Ramos (cell line): ENCODE data around the gene CABYR.

Source experiments
- in situ Hi-C: fragments of 300-500 bp; cut with MboI; formaldehyde crosslinking; loops from one replicate; pipeline ENCODE4 v1.14.3; 2022; ENCODE audit warnings: low sequenced_read_pairs; ENCODE audit not compliant: unreplicated experiment

The CABYR gene, protein sequence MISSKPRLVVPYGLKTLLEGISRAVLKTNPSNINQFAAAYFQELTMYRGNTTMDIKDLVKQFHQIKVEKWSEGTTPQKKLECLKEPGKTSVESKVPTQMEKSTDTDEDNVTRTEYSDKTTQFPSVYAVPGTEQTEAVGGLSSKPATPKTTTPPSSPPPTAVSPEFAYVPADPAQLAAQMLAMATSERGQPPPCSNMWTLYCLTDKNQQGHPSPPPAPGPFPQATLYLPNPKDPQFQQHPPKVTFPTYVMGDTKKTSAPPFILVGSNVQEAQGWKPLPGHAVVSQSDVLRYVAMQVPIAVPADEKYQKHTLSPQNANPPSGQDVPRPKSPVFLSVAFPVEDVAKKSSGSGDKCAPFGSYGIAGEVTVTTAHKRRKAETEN

DNA sequence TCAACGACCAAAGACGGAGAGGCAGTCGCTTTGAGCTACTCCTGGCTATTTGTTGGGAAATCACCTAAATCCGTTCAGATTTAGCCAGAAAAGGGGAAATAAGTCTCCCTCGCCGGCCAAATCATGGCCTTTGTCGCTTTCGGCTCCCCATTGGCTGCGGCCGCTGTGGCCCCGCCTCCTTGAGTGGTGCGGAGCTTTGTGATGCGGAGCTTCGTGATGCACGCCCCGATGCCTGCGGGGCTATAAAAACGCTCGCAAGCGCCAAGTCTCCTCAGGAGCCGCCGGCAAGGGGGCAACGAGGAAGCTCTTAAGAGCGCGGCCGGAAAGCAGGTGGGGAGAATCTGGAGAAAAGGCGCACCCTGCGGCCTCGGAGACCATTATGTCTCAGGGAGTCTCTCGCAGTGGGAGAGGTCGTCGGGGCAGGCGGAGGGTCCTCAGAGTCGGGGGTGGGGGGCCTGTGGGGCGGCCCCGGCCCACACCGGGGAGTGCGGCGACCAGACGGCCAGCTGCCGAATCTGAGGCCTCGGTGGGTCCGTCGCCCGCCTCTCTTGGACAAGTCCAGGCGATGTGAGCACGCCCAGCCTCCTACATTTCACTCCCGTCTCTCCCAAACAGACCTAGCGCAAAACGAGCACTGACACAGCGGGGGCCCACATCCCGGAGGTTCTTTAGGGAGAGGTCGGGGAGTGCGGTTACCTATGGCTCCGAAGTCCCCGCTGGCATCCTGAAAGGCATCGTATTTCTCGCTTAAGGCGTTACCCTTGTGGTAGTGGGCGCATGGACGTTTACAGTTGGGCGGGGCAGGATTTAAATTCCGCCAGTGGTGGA is at the start of gene CABYR:
Gene CABYR (plus strand): TSS at position 274 of the 828 bp plus-strand sequence. CDS start 4,053 bp downstream, outside the sequence.
- in situ Hi-C loops = no loop called here

DNA sequence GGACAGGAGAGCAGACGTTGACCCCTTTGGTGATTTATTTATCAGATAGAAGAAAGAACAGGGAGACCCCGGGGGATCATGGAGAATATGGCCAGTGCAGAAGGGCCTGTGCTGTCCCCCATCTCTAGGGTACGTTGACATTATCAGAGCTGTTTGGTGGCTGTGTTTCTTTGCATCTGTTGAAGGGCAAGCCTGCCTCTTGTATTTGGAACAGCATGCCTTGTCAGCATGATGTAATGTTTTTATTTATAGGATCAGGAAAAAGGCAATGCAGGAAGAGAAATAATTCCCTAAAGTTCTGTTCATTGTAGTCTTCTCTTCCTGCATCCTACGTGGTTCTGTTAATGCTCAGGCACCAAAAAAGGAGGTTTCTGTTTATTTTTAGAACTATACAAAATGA is 49.8 kb upstream of the CABYR start:
- in situ Hi-C loops = no loop called here

DNA sequence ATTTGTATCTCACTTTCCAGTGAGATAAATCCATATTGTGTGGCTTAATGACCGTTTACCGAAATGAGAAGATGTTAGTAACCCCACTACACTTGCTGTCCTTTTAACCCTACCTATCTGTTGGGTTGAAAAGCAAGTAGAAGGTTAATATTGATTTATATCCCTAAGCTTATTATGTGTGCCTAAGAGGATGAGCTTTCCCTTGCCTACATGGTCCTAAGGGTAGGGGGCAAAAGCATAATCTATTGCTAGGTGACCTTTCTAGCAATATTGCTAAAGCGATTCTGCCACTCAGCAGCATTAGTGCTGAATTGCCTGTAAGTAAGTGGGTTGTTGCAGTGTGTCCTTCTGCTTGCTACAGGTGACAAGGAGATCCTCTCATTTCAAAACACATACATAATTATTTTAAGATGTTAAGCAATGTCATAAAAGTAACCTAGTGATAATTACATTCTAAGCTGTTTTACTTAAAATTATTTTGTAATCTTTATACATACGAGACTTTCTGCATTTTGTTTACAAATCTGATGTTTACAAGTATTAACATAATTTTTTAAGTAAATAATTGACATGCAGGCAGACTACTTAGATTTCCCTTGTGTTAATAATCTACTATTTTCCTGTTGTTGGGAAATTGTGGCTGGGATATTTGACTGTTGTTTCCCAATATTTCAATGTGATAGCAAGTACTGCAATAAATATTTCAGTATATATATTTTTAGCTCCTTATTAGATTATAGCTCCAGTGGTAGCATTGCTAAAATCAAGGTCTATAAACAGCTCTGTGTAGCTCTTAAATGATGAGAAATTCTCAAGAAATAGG is 49.1 kb upstream of the CABYR start:
- in situ Hi-C loops = no loop called here

DNA sequence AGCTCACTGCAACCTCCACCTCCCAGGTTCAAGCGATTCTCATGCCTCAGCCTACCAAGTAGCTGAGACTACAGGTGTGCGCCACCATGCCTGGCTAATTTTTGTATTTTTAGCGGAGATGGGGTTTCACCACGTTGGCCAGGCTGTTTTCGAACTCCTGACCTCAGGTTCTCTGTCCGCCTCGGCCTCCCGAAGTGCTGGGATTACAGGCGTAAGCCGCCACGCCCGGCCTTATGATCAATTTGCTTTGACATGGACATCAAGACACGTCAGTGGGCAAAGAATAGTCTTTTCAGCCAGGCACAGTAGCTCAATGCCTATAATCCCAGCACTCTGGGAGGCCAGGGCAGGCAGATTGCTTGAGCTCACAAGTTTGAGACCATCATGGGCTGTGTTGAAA is 48.0 kb upstream of the CABYR start:
- in situ Hi-C loops = no loop called here

DNA sequence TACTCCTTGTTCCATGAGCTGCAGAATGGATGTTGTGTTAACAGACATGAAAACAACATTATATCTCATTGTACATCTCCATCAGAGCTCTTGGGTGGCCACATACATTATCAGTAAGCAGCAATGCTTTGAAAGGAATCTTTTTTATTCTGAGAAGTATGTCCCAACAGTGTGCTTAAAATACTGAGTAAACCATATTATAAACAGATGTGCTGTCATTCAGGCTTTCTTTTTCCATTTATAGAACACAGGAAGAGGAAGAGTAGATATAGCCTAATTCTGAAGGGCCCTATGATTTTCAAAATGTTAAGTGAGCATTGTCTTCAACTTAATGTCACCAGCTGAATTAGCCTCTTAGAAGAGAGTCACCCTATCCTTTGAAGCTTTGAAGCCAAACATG is 44.3 kb upstream of the CABYR start:
- in situ Hi-C loops = no loop called here

DNA sequence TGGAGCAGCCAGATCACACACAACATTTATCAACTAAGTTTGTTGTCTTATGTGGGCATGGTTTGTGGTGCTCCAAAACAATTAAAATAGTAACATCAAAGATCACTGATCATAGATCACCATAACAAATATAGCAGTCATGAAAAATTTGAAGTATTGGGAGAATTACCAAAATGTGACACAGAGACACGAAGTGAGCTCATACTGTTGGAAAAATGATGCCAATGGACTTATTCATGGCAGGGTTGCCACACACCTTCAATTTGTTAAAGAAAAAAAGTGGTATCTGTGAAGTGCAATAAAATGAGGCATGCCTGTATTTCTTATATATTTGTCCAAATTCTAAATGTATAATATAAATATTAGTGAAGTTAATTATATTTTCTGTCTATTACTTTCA is 42.9 kb upstream of the CABYR start:
- in situ Hi-C loops = no loop called here

DNA sequence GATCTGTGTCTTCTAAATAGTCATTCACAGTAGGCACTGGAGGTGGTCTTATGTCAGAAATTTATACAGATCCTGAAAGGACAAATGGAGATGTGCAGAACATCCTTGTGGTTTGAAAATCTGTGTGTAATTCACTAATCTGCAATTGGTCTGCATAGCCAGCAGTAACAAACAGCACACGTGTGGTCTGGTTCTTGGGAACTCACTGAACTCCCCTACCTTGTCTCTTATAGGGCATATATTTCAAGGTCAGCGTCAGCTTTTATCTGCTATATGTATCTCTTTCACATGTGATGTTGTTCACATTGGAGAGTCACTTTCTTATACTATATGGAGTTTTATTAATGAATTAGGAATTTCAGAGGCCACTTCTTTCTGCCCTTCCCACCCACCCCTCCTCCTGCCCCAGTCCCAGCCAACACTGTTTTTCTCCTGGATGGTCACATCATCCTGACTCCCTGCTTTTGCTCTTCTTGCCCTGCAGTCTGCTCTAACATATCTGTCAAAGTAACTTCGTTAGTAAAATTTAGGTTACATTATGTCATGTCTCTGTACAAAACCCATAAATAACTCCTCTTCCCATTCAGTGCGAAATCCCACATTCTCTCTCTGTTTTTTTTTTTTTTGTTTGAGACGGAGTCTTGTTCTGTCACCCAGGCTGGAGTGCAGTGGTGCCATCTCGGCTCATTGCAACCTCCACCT is 35.4 kb upstream of the CABYR start:
- in situ Hi-C loops = no loop called here

DNA sequence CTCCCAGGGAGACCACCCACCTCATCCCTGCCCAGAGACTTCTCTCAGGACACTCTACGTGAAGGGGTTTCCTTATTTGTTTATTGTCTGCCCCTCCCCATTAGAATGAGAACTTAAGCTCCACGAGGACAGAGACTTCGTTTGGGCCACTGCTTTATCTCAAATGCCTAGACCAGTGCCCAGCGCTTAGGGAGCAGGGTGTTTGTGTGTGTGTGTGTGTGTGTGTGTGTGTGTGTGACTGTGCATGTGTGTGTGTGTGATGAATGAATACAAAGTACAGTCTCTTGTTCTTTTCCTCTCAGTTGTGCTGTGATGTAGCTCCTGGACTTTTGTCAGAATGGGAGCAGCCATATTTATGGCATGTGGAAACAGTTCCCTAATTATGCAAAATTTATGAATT is 34.4 kb upstream of the CABYR start:
- in situ Hi-C loops = no loop called here

DNA sequence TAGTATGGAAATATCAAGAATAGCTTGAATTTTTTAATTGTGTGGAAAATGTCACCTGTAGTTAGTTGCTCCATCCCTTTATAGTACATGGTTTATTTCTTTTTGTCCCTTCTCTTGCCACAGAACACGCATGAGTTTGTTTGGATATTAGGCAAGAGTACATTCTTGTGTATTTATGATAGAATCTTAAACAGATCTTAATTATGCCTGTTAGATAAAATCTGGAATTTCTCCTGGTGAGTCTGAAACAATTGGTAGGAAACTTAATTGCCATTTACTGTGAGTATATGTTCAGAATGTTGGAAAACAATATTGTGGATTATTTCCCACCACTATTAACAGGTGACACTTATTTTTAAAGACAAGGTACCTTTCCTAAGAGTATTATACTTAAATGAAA is 30.2 kb upstream of the CABYR start:
- in situ Hi-C loops = no loop called here

DNA sequence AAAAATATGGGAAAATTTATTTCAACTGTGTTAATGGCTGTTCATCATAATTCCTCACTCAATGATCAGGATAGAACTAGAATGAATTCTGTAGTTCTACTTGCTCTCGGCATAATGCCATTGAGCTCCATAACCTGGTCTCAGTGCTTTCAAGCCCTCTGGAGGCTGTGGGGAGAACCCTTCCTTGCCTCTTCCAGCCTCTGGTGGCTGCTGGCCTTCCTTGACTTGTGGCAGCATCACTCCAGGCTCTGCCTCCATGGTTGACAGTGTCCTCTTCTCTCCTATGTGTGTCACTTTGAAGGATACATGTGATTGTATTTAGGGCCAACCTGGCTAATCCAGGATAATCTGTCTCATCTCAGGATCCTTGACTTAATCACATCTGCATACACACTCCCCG is 26.9 kb upstream of the CABYR start:
- in situ Hi-C loops = loop anchor here (10.0 kb wide), 1 partner anchor 187 kb away; no protein-coding TSS in a partner anchor

DNA sequence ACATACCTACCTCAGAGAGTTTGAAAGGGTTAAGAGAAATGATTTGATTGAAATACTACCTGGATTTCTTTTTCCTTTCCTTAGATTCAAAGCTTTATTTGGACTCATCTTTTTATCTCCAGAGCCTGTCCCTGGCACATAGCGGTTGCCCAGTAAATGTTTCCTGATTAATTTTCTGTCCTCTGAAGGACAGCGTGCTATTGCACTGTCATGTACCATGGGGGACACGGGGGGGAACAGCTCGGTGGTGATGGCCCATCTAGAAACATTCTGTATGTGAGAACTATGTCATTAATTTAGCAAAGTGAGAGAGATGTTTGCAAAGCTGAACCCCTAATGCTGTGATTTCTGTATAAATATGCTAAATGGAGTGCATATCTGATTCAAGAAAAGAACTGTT is 26.4 kb upstream of the CABYR start:
- in situ Hi-C loops = loop anchor here (10.0 kb wide), 1 partner anchor 188 kb away; no protein-coding TSS in a partner anchor

DNA sequence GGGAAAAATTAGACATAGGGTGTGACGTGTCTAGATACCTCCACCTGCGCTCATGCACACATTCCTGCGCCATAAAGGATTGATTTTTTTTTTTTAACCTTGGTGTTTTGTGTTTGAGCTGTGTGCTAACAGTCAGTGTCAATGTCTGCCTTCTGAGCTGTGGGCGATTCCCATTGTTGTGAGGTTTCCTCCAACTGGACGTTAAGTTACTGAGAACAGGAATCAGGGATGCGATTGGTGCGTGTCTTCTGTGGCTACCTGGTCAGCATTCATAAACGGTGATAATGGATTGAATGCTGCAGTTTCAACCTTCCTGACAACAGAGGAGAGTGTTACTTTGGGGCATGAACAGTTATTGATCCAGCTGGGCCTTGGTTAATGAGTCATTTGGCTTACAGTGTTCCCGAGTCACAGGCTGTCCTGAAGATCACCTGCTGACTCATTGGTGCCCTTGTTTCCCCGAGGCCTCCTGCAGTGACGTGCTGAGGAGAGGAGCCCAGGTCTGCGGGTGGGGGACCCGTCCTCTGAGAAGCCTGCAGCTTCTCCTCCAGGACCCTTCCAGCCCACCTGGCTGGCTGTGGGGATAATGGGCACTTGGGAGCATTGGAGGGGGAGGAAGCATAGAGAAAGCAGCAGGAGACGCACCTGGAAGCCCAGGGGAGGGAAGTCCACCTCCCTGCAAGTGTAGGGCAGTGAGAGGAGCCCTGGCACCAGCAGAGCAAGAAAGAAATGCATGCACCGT is 25.8 kb upstream of the CABYR start:
- in situ Hi-C loops = loop anchor here (10.0 kb wide), 1 partner anchor 188 kb away; no protein-coding TSS in a partner anchor

DNA sequence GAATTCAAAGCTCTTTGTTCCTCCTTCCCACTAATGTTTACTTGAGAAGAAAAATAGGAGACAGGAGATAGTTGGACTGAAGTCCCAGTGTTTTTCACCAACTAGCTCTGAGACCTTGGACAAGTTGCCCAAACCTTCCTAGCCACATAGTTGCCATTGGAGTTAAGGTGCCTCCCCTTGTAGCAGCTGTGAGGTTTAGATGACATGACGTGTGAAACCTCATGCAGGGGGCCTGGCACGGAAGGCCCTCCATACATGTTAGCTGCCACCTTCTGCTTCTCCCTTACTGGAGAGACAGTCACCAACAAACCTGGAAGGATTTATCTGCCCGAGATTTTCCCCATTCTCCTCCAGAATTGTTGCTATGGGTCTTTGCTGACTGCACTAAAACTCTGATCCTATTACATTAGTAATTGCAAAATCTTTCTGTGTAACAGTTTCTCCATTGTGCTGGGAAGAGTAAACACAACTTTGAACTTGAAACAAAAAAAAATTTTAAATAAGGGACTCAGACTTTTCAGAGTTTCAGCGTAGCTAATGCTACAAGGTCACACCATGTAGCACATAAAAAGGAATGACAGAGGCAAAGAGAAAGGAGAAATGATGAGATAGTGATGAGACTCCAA is 23.8 kb upstream of the CABYR start:
- in situ Hi-C loops = loop anchor here (10.0 kb wide), 1 partner anchor 190 kb away; no protein-coding TSS in a partner anchor

DNA sequence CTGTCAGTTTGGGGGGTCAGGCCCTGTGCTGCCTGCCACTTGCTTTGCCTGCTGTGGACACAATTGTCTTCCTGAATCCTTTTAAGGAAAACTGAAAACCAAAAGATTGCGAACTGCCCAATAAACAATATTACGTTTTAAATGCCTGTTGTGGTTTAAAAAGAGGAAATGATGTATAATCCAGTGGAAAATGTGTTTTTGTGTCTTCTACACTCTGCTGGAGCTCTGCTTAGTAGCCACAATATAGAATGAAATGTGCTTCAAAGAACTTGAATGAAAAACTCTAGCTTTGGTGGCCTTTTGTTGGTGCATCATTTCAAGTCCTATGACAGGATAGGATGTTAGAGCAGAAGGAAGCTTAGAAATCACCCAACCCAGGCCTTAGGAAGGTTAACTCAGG is 23.2 kb upstream of the CABYR start:
- in situ Hi-C loops = loop anchor here (10.0 kb wide), 1 partner anchor 191 kb away; no protein-coding TSS in a partner anchor

DNA sequence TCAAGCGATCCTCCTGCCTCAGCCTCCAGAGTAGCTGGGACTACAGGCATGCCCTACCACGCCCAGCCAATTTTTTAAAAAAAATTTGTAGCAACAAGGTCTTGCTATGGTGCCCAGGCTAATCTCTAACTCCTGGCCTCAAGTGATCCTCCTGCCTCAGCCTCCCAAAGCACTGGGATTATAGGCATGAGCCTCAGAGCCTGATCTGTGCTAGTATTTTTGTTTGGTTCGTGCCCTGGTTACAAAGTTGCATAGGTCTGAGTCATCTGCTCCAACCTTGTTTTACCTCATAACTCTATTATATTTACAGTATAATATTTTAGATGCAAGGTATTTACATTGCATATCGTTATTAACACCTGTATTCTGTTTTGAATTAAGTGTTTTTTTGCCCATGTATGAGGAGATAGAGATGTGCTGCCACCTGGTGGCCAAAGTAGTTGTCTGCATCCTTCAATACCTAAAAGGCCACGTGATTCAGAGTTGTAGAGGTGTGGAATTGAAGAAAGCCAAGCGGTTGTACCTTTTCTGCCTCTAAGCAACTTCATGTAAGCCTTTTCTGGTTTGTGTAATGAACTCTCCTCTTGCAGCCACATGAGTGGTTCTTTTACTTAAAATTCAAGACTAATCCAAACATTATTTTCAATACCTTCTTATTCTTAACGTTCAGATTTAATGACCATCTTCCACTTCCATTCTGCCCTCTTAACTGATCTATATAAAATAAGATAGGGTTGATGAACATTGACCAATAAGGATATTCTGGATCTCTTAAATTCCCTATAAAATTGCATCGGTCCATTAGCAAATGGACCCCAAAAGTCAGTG is 19.9 kb upstream of the CABYR start:
- in situ Hi-C loops = loop anchor here (10.0 kb wide), 1 partner anchor 194 kb away; no protein-coding TSS in a partner anchor

DNA sequence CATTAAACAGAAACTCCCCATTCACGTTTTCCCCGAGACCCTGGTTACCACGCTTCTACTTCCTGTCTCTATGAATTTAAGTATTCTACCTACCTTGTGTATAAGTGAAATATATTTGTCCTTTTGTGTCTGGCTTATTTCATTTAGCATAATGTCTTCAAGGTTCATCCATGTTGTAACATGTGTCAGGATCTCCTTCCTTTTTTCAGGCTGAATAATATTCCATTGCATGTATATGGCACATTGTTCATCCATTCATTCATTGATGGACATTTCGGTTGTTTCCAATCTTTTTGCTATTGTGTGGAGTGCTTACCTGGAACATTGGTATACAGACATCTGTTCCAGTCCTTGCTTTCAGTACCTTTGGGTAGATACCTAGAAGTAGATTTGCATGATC is 18.2 kb upstream of the CABYR start:
- in situ Hi-C loops = loop anchor here (10.0 kb wide), 1 partner anchor 496 kb away; no protein-coding TSS in a partner anchor

DNA sequence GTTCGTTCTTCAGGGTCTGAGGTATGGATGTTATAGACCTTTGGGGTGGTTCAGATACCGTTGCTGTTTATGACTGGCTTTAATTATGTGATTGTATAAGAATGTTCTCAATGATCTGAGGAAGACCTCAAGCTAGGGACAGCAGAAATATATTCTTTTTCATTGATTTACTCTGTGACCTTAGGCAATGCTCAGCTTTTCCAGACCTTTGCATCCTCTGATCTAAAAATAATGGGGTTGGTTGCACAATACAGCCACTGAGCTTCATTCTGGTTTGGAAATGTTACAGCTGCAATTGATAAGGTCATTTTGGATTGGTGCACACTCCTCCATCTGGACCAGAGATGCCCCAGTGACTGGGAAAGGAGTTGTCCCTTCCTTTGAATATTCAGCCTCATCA is 17.2 kb upstream of the CABYR start:
- in situ Hi-C loops = loop anchor here (10.0 kb wide), 1 partner anchor 497 kb away; no protein-coding TSS in a partner anchor
